Skeletal muscle satellite cell (primary cell): ENCODE measurements around the gene SNCAIP.

Experiments
- H3K27me3 ChIP-seq: 2 replicates; pipeline ENCODE4 v1.7.0; 2013; ENCODE audit warnings: low read length; ENCODE audit not compliant: control insufficient read depth, insufficient read depth
- H3K36me3 ChIP-seq: 2 replicates; pipeline ENCODE4 v1.7.0; 2013; ENCODE audit warnings: mild to moderate bottlenecking, control low read depth, low read length; ENCODE audit not compliant: insufficient read depth
- H3K4me1 ChIP-seq: 2 replicates; pipeline ENCODE4 v1.7.0; 2013; ENCODE audit warnings: low read length; ENCODE audit not compliant: control insufficient read depth, insufficient read depth
- H3K4me2 ChIP-seq: 2 replicates; pipeline ENCODE4 v1.7.0; 2013; ENCODE audit warnings: mild to moderate bottlenecking, low read length
- H3K4me3 ChIP-seq: 2 replicates; pipeline ENCODE4 v1.7.0; 2013; ENCODE audit warnings: low read length
- H3K9ac ChIP-seq: 2 replicates; pipeline ENCODE4 v1.7.0; 2013; ENCODE audit warnings: mild to moderate bottlenecking, low read depth, low read length, moderate library complexity
- H3K9me3 ChIP-seq: replicated peaks from 2 replicates; pipeline ENCODE4 v1.7.0; 2013; ENCODE audit warnings: mild to moderate bottlenecking, control low read depth, low read length

SNCAIP gene

GRCh38 chr5:122296871-122297270, 15.2 kb upstream of the SNCAIP start:
- Histone ChIP-seq H3K36me3 (no peaks in the 10 kb centered on the region), H3K27me3 (no peaks in the 10 kb centered on the region), H3K9me3 (no peaks in the 10 kb centered on the region), H3K4me2 (no peak overlapping the region), H3K4me3 (no peak overlapping the region), H3K9ac (no peak overlapping the region), H3K4me1 (no peaks in the 10 kb centered on the region)

- no peak overlapping the region for H3K4me3 ChIP-seq
- no peaks in the 10 kb centered on the region for H3K9me3 ChIP-seq
- H3K9ac ChIP-seq, result no peak overlapping the region
- no peak overlapping the region for H3K4me2 ChIP-seq
- H3K4me1 ChIP-seq, result no peaks in the 10 kb centered on the region
- no peaks in the 10 kb centered on the region for H3K27me3 ChIP-seq
- H3K36me3 ChIP-seq, result no peaks in the 10 kb centered on the region
Measured at GRCh38 chr5:122297587-122298298, 14.3 kb upstream of the SNCAIP start.

GRCh38 chr5:122300374-122300773, 11.7 kb upstream of the SNCAIP start:
- Histone ChIP-seq H3K4me3 (no peak overlapping the region), H3K4me2 (no peak overlapping the region), H3K36me3 (no peaks in the 10 kb centered on the region)

GRCh38 chr5:122301016-122301415, 11.0 kb upstream of the SNCAIP start:
- Histone ChIP-seq H3K9ac (no peak overlapping the region), H3K36me3 (no peaks in the 10 kb centered on the region), H3K9me3 (no peaks in the 10 kb centered on the region), H3K27me3 (no peaks in the 10 kb centered on the region), H3K4me1 (no peaks in the 10 kb centered on the region), H3K4me3 (no peak overlapping the region), H3K4me2 (no peak overlapping the region)

More at GRCh38 chr5:122300374-122300773, 11.7 kb upstream of the SNCAIP start:
- Histone ChIP-seq H3K9me3 (no peaks in the 10 kb centered on the region), H3K27me3 (no peaks in the 10 kb centered on the region), H3K4me1 (no peaks in the 10 kb centered on the region), H3K9ac (no peak overlapping the region)

- no peaks in the 10 kb centered on the region for H3K4me1 ChIP-seq
- peaks cover 3% of the 10 kb centered on the region for H3K27me3 ChIP-seq
- H3K4me2 ChIP-seq, result no peak overlapping the region
- H3K36me3 ChIP-seq, result no peaks in the 10 kb centered on the region
- no peak overlapping the region for H3K9ac ChIP-seq
- H3K4me3 ChIP-seq, result no peak overlapping the region
- no peaks in the 10 kb centered on the region for H3K9me3 ChIP-seq
Measured at GRCh38 chr5:122304471-122305215, 7.4 kb upstream of the SNCAIP start.

- Histone ChIP-seq H3K9me3 (no peaks in the 10 kb centered on the region), H3K4me1 (peaks cover 2% of the 10 kb centered on the region), H3K27me3 (peaks cover 6% of the 10 kb centered on the region), H3K36me3 (no peaks in the 10 kb centered on the region), H3K4me2 (no peak overlapping the region), H3K9ac (no peak overlapping the region), H3K4me3 (no peak overlapping the region)
Measured at GRCh38 chr5:122306461-122306860, 5.6 kb upstream of the SNCAIP start.

- H3K27me3 ChIP-seq, result peaks cover 6% of the 10 kb centered on the region
- no peaks in the 10 kb centered on the region for H3K9me3 ChIP-seq
- H3K9ac ChIP-seq, result no peak overlapping the region
- H3K36me3 ChIP-seq, result no peaks in the 10 kb centered on the region
- H3K4me1 ChIP-seq, result peaks cover 8% of the 10 kb centered on the region
- peak overlapping the region; percentile 98 for H3K4me2 ChIP-seq
- H3K4me3 ChIP-seq, result no peak overlapping the region
Measured at GRCh38 chr5:122310889-122311288, 1.1 kb upstream of the SNCAIP start.

GRCh38 chr5:122311497-122311960, 508 bp upstream of the SNCAIP start:
- Histone ChIP-seq H3K27me3 (peaks cover 6% of the 10 kb centered on the region), H3K9me3 (no peaks in the 10 kb centered on the region), H3K4me3 (peak overlapping the region; percentile 79), H3K36me3 (no peaks in the 10 kb centered on the region), H3K4me2 (peak overlapping the region; percentile 98), H3K4me1 (peaks cover 8% of the 10 kb centered on the region), H3K9ac (no peak overlapping the region)

GRCh38 chr5:122312591-122313406, 762 bp downstream of the SNCAIP start:
- H3K4me2 ChIP-seq, result peak overlapping the region; percentile 98
- H3K4me3 ChIP-seq, result peak overlapping the region; percentile 79
- no peaks in the 10 kb centered on the region for H3K9me3 ChIP-seq
- peaks cover 6% of the 10 kb centered on the region for H3K27me3 ChIP-seq
- peak overlapping the region; percentile 65 for H3K9ac ChIP-seq
- no peaks in the 10 kb centered on the region for H3K36me3 ChIP-seq
- H3K4me1 ChIP-seq, result peaks cover 8% of the 10 kb centered on the region

- Histone ChIP-seq H3K4me2 (no peak overlapping the region), H3K9me3 (no peaks in the 10 kb centered on the region), H3K4me1 (peaks cover 8% of the 10 kb centered on the region), H3K36me3 (no peaks in the 10 kb centered on the region), H3K4me3 (no peak overlapping the region), H3K9ac (no peak overlapping the region), H3K27me3 (peaks cover 6% of the 10 kb centered on the region)
Measured at GRCh38 chr5:122314036-122314435, 2.0 kb downstream of the SNCAIP start.

GRCh38 chr5:122315521-122315920, 3.5 kb downstream of the SNCAIP start:
- no peaks in the 10 kb centered on the region for H3K9me3 ChIP-seq
- no peak overlapping the region for H3K4me3 ChIP-seq
- no peaks in the 10 kb centered on the region for H3K36me3 ChIP-seq
- H3K27me3 ChIP-seq, result no peaks in the 10 kb centered on the region
- peaks cover 8% of the 10 kb centered on the region for H3K4me1 ChIP-seq
- no peak overlapping the region for H3K4me2 ChIP-seq
- H3K9ac ChIP-seq, result no peak overlapping the region
